SK-N-SH treated with all-trans-retinoic acid at 6 μM for 48 hours (cell line): Measurements from ENCODE around the gene CNPY1.

ENCODE experiments used
- ARNTL ChIP-seq: fragments of 450-650 bp; formaldehyde crosslinking; IDR thresholded peaks from 2 replicates; pipeline ENCODE4 v1.5.0; 2020; ENCODE audit warnings: low read depth, mild to moderate bottlenecking, moderate library complexity, borderline replicate concordance
- BACH2 ChIP-seq: fragments of 250-450 bp; sonication (Bioruptor Pico); IDR thresholded peaks from 2 replicates; pipeline ENCODE4 v1.9.0; 2021; ENCODE audit warnings: mild to moderate bottlenecking, borderline replicate concordance
- ISL1 ChIP-seq: fragments of 250-450 bp; sonication (Bioruptor Pico); IDR thresholded peaks from 2 replicates; pipeline ENCODE4 v2.1.2; 2022; ENCODE audit warnings: mild to moderate bottlenecking, moderate library complexity
- PPARA ChIP-seq: fragments of 250-450 bp; sonication (Bioruptor Pico); IDR thresholded peaks from 2 replicates; pipeline ENCODE4 v1.5.0; 2020; ENCODE audit warnings: mild to moderate bottlenecking, borderline replicate concordance
- SNAI2 ChIP-seq: fragments of 250-450 bp; sonication (Bioruptor Pico); IDR thresholded peaks from 2 replicates; pipeline ENCODE4 v1.5.0; 2020; ENCODE audit warnings: mild to moderate bottlenecking, moderate library complexity
- ZNF8 ChIP-seq: fragments of 450-650 bp; formaldehyde crosslinking; IDR thresholded peaks from 2 replicates; pipeline ENCODE4 v1.5.0; 2020; ENCODE audit warnings: mild to moderate bottlenecking, moderate library complexity
- TF ChIP-seq, protein P1 (sequence below): fragments of 250-450 bp; sonication (Bioruptor Pico); IDR thresholded peaks from 2 replicates; pipeline ENCODE4 v1.8.0; 2021; ENCODE audit warnings: low read depth, mild to moderate bottlenecking, moderate library complexity, borderline replicate concordance
- TF ChIP-seq, protein P2 (sequence below): fragments of 250-450 bp; sonication (Bioruptor Pico); IDR thresholded peaks from 2 replicates; pipeline ENCODE4 v1.5.0; 2020; ENCODE audit warnings: mild to moderate bottlenecking, moderate library complexity
- TF ChIP-seq, protein P3 (sequence below): fragments of 250-450 bp; sonication (Bioruptor Pico); IDR thresholded peaks from 2 replicates; pipeline ENCODE4 v1.8.0; 2020; ENCODE audit warnings: mild to moderate bottlenecking, moderate library complexity, borderline replicate concordance
- TF ChIP-seq, protein P4 (sequence below): fragments of 250-450 bp; sonication (Bioruptor Pico); IDR thresholded peaks from 2 replicates; pipeline ENCODE4 v1.5.1; 2020; ENCODE audit warnings: low read depth, mild to moderate bottlenecking, moderate library complexity

DNA sequence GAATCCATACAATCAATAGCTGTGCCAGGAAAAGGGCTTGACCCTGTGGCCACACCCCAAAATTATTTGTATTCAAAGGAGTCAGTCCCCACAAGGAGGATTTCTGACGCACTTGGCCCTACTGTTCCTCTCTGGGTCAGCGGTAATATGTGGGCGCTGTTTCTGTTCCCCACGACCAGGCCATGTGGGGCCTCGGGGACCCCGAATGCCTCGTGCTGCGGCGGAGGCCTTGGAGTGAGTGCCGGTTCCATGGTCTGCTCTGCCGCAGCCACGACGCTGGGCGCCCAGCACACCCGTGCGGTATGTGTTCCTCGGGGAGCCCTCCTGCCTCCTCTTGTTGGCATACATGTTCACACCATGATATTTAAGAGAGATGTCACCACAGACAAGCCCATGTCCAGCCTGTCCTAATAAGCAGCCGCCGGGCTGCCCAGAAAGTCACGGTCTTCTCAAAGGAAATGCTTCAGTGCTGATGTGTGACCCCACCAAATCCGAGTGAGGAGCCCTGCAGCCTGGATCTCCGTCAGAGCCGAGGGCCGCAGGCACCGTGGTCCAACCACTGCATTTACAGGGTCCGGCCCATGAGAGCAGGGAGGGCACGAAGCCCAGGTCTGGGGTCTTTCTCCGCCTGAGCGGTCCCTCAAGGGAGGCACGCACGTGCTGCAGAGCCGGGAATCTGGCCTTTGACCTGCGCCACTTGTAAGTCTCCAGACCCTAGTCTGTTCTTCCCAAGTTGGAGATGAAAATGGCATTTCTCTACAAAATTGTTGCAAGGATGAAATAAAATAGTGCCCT, 52.4 kb downstream of the CNPY1 start:
- TF ChIP-seq SNAI2 (no peak), ARNTL (no peak), BACH2 (CRISPR knock-in tag) (no peak), PPARA (no peak), ISL1 (CRISPR knock-in tag) (no peak), ZNF8 (CRISPR knock-in tag) (no peak)
- TF ChIP-seq, protein P1, sequence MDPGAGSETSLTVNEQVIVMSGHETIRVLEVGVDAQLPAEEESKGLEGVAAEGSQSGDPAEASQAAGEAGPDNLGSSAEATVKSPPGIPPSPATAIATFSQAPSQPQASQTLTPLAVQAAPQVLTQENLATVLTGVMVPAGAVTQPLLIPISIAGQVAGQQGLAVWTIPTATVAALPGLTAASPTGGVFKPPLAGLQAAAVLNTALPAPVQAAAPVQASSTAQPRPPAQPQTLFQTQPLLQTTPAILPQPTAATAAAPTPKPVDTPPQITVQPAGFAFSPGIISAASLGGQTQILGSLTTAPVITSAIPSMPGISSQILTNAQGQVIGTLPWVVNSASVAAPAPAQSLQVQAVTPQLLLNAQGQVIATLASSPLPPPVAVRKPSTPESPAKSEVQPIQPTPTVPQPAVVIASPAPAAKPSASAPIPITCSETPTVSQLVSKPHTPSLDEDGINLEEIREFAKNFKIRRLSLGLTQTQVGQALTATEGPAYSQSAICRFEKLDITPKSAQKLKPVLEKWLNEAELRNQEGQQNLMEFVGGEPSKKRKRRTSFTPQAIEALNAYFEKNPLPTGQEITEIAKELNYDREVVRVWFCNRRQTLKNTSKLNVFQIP (CRISPR knock-in tag), result no peak
- TF ChIP-seq, protein P2, sequence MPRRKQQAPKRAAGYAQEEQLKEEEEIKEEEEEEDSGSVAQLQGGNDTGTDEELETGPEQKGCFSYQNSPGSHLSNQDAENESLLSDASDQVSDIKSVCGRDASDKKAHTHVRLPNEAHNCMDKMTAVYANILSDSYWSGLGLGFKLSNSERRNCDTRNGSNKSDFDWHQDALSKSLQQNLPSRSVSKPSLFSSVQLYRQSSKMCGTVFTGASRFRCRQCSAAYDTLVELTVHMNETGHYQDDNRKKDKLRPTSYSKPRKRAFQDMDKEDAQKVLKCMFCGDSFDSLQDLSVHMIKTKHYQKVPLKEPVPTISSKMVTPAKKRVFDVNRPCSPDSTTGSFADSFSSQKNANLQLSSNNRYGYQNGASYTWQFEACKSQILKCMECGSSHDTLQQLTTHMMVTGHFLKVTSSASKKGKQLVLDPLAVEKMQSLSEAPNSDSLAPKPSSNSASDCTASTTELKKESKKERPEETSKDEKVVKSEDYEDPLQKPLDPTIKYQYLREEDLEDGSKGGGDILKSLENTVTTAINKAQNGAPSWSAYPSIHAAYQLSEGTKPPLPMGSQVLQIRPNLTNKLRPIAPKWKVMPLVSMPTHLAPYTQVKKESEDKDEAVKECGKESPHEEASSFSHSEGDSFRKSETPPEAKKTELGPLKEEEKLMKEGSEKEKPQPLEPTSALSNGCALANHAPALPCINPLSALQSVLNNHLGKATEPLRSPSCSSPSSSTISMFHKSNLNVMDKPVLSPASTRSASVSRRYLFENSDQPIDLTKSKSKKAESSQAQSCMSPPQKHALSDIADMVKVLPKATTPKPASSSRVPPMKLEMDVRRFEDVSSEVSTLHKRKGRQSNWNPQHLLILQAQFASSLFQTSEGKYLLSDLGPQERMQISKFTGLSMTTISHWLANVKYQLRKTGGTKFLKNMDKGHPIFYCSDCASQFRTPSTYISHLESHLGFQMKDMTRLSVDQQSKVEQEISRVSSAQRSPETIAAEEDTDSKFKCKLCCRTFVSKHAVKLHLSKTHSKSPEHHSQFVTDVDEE (CRISPR knock-in tag), result no peak
- TF ChIP-seq, protein P3, sequence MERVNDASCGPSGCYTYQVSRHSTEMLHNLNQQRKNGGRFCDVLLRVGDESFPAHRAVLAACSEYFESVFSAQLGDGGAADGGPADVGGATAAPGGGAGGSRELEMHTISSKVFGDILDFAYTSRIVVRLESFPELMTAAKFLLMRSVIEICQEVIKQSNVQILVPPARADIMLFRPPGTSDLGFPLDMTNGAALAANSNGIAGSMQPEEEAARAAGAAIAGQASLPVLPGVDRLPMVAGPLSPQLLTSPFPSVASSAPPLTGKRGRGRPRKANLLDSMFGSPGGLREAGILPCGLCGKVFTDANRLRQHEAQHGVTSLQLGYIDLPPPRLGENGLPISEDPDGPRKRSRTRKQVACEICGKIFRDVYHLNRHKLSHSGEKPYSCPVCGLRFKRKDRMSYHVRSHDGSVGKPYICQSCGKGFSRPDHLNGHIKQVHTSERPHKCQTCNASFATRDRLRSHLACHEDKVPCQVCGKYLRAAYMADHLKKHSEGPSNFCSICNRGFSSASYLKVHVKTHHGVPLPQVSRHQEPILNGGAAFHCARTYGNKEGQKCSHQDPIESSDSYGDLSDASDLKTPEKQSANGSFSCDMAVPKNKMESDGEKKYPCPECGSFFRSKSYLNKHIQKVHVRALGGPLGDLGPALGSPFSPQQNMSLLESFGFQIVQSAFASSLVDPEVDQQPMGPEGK, result no peak
- TF ChIP-seq, protein P4, sequence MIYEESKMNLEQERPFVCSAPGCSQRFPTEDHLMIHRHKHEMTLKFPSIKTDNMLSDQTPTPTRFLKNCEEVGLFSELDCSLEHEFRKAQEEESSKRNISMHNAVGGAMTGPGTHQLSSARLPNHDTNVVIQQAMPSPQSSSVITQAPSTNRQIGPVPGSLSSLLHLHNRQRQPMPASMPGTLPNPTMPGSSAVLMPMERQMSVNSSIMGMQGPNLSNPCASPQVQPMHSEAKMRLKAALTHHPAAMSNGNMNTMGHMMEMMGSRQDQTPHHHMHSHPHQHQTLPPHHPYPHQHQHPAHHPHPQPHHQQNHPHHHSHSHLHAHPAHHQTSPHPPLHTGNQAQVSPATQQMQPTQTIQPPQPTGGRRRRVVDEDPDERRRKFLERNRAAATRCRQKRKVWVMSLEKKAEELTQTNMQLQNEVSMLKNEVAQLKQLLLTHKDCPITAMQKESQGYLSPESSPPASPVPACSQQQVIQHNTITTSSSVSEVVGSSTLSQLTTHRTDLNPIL (CRISPR knock-in tag), result no peak
